ENCODE data around the gene SCFD2. TPM values are rescaled to one million over a fixed set of nuclear protein-coding genes. Genes with fewer than 3 reads are reported as not detected.

Gene SCFD2
- total RNA-seq, 1 donor from 2014 or later, result 10.7 TPM

GRCh38 chr4:53007024-53007423 is 358.8 kb downstream of the SCFD2 start:
- H3K27me3 Mint-ChIP-seq (ENCODE audit: low read depth), result no peaks in the 10 kb centered on the region
- H3K4me3 Mint-ChIP-seq (ENCODE audit: unreplicated experiment), result no peak overlapping the region
- H3K27ac Mint-ChIP-seq (ENCODE audit: unreplicated experiment), result no peak overlapping the region
- H3K4me1 Mint-ChIP-seq (ENCODE audit: low read depth), result peaks cover 29% of the 10 kb centered on the region
- H3K36me3 Mint-ChIP-seq (ENCODE audit: low read depth), result no peaks in the 10 kb centered on the region
- no peak for DNase-seq (ENCODE audit: low spot score)
- no peaks in the 10 kb centered on the region for H3K9me3 Mint-ChIP-seq (ENCODE audit: low read depth)
- TF ChIP-seq CTCF (IDR thresholded peaks at IDR 0.05), result no peak

- TF ChIP-seq CTCF (IDR thresholded peaks at IDR 0.05), result no peak
- Mint-ChIP-seq H3K9me3 (ENCODE audit: low read depth) (no peaks in the 10 kb centered on the region), H3K4me1 (ENCODE audit: low read depth) (peaks cover 16% of the 10 kb centered on the region), H3K4me3 (ENCODE audit: unreplicated experiment) (no peak overlapping the region), H3K27ac (ENCODE audit: unreplicated experiment) (no peak overlapping the region), H3K36me3 (ENCODE audit: low read depth) (no peaks in the 10 kb centered on the region), H3K27me3 (ENCODE audit: low read depth) (no peaks in the 10 kb centered on the region)
- DNase-seq (ENCODE audit: low spot score), result no peak
Measured at GRCh38 chr4:53005808-53006207, 360.1 kb downstream of the SCFD2 start.

- no peak for DNase-seq (ENCODE audit: low spot score)
- no peaks in the 10 kb centered on the region for H3K27me3 Mint-ChIP-seq (ENCODE audit: low read depth)
- no peaks in the 10 kb centered on the region for H3K36me3 Mint-ChIP-seq (ENCODE audit: low read depth)
- TF ChIP-seq CTCF (IDR thresholded peaks at IDR 0.05), result no peak
- H3K27ac Mint-ChIP-seq (ENCODE audit: unreplicated experiment), result no peak overlapping the region
- peaks cover 10% of the 10 kb centered on the region for H3K4me1 Mint-ChIP-seq (ENCODE audit: low read depth)
- H3K4me3 Mint-ChIP-seq (ENCODE audit: unreplicated experiment), result no peak overlapping the region
- H3K9me3 Mint-ChIP-seq (ENCODE audit: low read depth), result no peaks in the 10 kb centered on the region
Measured at GRCh38 chr4:53005149-53005546, 360.7 kb downstream of the SCFD2 start.

GRCh38 chr4:53004497-53005148 is 361.2 kb downstream of the SCFD2 start:
- no peak overlapping the region for H3K4me3 Mint-ChIP-seq (ENCODE audit: unreplicated experiment)
- peaks cover 7% of the 10 kb centered on the region for H3K4me1 Mint-ChIP-seq (ENCODE audit: low read depth)
- no peak for DNase-seq (ENCODE audit: low spot score)
- no peak overlapping the region for H3K27ac Mint-ChIP-seq (ENCODE audit: unreplicated experiment)
- peaks cover under 1% of the 10 kb centered on the region for H3K36me3 Mint-ChIP-seq (ENCODE audit: low read depth)
- H3K9me3 Mint-ChIP-seq (ENCODE audit: low read depth), result no peaks in the 10 kb centered on the region
- no peaks in the 10 kb centered on the region for H3K27me3 Mint-ChIP-seq (ENCODE audit: low read depth)
- TF ChIP-seq CTCF (IDR thresholded peaks at IDR 0.05), result no peak

- H3K9me3 Mint-ChIP-seq (ENCODE audit: low read depth), result no peaks in the 10 kb centered on the region
- no peak for TF ChIP-seq CTCF (IDR thresholded peaks at IDR 0.05)
- peaks cover 4% of the 10 kb centered on the region for H3K36me3 Mint-ChIP-seq (ENCODE audit: low read depth)
- no peaks in the 10 kb centered on the region for H3K27me3 Mint-ChIP-seq (ENCODE audit: low read depth)
- no peak for DNase-seq (ENCODE audit: low spot score)
- no peak overlapping the region for H3K4me3 Mint-ChIP-seq (ENCODE audit: unreplicated experiment)
- H3K27ac Mint-ChIP-seq (ENCODE audit: unreplicated experiment), result no peak overlapping the region
- H3K4me1 Mint-ChIP-seq (ENCODE audit: low read depth), result peaks cover 7% of the 10 kb centered on the region
Measured at GRCh38 chr4:53003959-53004358, 361.9 kb downstream of the SCFD2 start.
